Activated CD4-positive, alpha-beta T cell treated with anti-CD3 and anti-CD28 coated beads, Interleukin-2, Interleukin-4, amounts not matched to agents 100 ng/mL and 50 ng/mL, durations not matched to agents 16 hours and 8 hours (primary cell): ENCODE data around the gene EXOSC1.
"Not testable (repeated sequence)": the region's sequence is repeated elsewhere in the genome, so short reads cannot be mapped to it uniquely, and the experiment has no call there.

Source experiments
- DNase-seq: peaks from one replicate; pipeline ENCODE4 v3.0.0-alpha.2; 2020; ENCODE audit warnings: low spot score

EXOSC1 gene

DNA sequence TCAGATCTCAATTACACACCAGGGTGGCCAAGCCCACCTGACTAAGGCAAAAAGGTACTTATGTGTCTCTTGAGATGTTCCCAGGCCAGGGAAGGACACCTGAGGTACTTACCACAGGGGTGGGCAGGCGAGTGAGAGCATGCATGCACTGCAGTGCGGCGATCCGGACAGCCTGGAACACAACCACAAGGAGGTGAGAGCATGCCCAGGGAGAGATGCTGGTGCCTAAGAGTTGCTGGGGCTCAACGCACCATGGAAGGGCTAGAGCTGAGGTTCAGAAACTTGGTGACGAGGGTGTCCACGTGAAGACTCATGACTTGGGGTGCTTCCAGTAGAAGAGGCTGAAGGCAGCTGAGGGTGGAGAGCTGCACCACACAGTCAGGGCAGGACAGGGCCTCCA lies 13.3 kb upstream of the EXOSC1 start:
- DNase-seq: no peak

DNA sequence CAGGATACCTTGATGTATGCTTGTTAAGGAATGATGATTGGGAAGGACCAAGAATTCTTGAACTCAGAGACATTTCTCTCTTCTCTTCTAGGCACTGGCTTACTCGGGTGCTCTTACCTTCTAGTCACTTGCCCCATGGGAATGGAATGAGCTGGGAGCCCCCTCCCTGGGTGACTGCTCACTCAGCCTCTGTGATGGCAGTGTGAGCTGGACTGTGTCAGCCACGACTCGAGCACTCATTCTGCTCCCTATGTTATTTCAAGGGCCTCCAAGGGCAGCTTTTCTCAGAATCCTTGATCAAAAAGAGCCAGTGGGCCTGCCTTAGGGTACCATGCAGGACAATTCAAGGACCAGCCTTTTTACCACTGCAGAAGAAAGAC lies 10.9 kb upstream of the EXOSC1 start:
- no peak for DNase-seq

DNA sequence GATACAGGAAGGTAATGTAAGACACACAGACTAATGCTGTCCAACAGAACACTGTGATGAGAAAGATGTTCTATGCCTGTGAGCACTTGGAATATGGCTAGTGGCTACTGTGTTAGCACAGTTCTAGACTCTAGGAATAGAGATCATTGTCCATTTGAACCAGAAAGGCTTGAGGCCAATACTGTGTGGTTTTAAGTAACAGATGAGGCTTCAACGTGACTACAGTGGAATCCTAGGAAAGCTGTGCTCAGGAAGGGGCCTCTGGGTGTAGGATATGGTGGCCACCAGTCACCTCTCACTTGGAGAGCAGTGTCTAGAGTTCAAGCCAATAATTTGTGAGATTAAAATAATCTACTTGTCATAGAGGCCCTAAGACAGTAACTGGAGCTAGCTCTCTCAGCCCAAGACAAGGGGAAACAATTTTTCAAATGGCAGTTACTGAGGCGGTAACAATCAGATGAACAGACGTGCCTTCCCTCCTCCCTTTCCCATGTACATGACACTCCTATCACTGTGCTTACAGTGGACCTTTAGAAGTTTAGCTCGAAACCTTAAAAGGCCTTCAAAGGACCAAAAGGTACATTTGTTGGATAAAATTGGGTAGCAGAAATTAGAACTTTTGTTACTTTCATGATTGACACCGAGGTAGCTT lies 10.4 kb upstream of the EXOSC1 start:
- no peak for DNase-seq

DNA sequence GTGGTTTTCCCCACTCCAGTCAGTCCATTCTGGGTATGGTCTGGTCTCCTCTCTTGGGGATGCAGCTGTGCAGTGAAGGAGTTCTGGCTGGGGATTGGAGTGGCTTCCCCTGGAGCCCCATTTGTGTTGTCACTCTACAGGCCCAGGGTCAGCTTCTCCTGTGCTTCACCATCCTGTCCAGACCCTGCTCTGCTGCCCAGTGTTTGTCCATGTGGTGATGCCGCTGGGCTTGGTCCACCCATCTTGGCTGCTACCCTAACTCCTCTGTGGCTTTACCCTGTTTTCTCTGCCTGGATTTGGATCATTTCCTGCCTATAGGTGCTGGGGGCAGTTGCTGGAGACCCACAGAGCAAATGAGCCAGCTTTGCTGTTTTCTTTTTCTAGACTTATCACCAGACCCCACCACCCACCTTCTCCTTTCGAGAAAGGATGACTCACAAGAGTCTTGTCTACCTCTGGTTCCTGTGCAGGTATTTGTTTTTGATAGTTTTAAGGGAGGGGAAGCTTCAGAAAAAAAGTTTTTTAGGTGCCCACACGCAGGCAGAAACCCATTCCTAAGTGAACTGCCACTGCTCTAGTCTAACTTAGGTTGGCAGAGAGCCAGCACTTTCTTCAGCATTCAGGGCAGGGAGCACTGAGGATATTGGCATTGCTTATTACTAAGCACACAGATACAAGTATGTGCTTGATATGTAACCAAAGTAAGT lies 8.7 kb upstream of the EXOSC1 start:
- DNase-seq: no peak

DNA sequence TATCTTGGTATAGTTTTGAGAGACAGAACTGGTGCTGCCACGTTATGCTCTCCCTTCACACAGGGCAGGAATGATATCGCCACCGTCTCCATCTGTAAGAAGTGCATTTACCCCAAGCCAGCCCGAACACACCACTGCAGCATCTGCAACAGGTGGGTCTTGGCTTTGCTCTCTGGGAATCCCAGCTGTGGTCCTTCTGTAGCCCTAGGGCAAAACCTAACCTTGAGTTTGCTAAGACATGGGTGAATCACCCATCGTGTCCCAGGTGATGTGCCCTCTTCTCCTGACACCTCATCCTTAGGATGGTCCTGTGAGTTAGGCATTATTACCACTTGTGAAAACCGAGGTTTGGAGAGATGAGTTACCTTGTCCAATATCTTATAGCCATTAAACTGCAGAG lies 6.5 kb upstream of the EXOSC1 start:
- DNase-seq: no peak

DNA sequence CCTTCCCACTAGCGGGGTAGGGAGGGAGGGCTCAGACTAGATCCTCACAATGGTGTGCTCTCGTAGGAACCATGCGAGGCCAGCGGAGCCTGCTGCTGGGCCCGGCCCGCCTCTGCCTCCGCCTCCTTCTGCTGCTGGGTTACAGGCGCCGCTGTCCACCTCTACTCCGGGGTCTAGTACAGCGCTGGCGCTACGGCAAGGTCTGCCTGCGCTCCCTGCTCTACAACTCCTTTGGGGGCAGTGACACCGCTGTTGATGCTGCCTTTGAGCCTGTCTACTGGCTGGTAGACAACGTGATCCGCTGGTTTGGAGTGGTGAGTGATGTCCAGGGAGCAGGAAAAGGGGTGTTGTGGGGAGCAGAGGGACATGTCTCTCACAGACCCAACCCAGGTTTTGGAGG lies 5.8 kb upstream of the EXOSC1 start:
- no peak for DNase-seq

DNA sequence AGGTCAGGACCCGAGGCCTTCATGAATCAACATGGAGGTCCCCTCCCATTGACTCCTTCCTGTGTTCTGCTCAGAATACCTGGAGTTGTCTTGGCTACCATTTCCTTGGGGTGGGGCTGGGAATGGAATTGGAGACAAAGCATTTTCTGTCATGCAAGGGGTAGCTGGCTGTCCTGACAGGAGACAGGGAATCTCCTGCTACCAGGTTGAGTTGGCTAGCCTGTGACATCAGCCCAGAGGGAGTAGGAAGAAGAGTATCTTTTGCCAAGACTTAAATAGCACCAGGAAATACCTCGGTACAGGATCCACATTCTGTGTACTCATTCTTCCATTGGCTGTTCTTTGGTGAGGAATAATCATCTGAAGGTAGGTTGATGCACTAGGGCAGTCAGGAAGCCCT lies 5.0 kb upstream of the EXOSC1 start:
- DNase-seq: no peak

DNA sequence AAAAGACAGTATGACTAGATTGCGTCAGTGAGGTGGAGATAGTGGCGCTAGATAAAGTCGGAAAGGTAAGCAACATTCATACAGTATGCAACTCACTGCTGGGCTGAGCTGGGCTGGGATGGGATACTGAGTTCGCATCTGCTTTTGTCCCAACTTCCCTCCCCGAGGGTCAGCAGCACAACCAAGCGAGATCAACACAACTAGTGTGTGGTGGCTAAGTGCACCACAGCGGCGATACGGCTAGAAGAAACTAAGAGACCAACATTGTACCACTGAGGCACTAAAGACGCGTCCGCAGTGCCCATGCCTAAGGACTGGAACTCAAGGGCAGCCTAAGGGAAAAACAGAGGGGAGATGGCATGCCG lies 467 bp downstream of the EXOSC1 start:
- DNase-seq: no peak

DNA sequence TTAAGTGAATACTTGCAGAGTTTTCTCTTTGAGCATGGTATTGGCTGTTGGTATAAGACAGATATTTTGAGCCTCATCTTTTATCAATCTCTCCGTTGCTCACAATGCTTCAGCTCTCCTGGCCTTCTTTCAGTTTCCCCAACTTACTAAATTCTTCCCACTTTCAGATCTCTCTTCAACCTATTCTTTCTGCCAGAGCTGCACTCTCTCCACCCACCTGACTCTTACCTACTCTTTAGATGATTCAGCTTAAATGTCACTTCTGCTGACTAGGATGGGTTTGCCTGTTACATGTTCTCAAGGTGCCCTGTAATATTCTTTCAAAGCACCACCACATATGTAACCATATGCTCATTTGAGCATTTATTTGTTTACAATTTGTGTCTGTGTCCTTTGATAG lies 1.6 kb downstream of the EXOSC1 start:
- DNase-seq: no peak

DNA sequence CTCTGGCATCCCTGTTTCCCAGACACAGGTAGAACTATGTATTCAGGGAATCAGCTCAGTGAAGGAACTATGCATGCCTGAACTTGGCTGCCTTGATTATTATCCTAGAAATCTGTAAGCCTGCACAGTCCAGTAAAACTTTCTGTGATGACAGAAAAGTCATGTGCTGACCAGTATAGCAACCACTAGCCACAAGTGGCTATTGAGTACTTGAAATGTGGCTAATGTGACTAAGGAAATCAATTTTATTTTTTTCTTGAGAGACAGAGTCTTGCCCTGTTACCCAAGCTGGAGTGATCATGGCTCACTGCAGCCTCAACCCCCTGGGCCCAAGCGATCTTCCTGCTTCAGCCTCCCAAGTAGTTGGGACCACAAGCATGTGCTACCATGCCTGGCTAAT lies 3.5 kb downstream of the EXOSC1 start:
- no peak for DNase-seq

DNA sequence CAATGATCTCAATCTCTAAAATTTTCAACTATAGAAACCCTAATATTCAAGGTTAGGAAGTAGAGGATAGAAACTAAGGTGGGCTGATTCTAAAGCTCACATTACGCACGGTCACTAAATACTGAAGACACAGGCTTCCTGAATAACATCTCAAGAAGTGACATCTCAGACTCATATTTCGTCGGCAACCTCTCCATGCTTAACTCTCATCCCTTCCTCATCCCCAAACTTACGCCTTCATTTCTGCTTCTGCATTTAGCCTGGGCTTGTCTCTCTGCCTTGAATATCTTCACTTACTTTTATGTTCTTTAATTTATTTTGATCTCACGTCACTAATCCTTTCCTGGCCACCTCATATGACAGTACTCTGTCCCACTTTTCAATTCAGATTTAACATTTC lies 10.6 kb downstream of the EXOSC1 start:
- no peak for DNase-seq

DNA sequence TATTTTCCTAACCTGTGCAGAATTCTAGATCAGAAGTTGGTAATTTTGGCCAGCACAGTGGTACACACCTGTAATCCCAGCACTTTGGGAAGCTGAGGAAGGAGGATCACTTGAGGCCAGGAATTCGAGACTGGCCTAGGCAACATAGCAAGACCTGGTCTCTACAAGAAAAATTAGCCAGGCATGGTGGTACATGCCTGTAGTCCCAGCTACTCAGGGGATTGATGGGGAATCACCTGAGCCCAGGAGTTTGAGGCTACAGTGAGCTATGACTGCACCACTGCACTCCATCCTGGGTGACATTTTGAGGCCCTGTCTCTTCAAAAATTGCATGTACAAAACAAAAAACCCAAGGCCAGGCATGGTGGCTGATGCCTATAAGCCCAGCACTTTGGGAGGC lies 11.2 kb downstream of the EXOSC1 start:
- no peak for DNase-seq

DNA sequence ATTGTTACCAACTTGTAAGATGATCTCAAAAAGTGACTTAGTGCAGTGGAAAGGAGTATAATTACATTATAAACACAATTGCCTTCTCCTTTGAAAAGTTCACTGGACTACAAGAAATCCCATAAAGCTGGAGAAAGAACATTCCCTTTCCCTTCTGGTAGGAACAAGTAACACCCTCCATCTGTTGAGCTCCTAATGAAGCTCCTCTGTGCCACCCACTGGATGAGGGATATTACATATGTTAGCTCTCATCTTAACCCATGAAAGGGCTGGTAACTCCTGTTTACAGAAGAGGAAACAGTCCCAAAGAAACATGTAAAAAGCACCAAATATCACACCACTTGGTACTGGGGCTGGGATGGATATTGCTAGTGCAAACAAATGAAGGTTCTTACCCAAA lies 11.8 kb downstream of the EXOSC1 start:
- DNase-seq: no peak

DNA sequence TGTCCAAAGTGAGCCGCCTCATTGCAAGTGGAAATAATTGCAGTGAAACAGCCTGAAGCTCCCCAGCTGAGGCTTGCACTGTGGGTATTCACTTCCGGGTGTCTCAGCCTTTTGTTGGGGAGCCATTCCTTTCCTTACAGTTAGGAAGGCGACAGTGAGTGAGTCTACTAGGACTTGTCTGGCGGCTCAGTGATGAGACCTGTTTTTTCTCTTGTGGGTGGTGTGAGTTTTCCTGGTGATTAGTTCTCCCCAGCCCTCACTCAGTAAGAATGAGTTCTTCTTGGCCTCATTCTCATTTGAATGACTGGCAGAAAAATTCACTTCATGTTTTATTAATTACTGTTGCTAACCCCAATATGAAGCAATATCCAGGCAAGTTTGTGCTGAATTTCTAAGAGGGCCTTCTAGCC lies 17.2 kb downstream of the EXOSC1 start:
- DNase-seq: peak; percentile 48

DNA sequence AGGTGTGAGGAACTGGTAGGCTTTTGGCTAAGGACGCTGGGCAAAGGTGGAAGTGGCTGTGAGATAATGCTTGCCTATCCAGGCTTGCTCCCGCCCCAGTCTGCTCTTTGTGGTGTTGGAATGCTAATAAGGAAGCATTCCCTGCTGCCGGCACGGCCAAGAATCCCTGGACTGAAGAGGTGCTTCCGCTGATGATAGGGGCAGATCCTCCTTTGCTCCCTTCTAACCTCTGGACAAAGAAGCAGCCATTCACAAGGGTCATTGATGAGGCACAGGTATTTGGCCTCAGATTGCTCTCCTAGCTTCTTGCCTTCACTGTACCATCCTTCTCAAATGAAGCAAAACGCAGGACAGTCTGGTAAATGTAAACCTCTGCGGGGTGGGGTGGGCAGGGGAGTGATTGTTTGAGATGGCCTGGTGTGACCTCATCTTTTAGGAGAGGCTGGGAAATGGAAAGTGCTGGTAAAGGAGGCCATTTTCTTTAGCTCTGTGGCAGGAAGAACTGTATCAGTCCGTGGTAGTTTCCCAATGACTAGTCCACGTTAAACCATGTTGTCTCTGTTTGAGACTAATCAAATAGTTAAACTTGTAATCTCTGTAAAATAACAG lies 18.1 kb downstream of the EXOSC1 start:
- peak; percentile 79 for DNase-seq

DNA sequence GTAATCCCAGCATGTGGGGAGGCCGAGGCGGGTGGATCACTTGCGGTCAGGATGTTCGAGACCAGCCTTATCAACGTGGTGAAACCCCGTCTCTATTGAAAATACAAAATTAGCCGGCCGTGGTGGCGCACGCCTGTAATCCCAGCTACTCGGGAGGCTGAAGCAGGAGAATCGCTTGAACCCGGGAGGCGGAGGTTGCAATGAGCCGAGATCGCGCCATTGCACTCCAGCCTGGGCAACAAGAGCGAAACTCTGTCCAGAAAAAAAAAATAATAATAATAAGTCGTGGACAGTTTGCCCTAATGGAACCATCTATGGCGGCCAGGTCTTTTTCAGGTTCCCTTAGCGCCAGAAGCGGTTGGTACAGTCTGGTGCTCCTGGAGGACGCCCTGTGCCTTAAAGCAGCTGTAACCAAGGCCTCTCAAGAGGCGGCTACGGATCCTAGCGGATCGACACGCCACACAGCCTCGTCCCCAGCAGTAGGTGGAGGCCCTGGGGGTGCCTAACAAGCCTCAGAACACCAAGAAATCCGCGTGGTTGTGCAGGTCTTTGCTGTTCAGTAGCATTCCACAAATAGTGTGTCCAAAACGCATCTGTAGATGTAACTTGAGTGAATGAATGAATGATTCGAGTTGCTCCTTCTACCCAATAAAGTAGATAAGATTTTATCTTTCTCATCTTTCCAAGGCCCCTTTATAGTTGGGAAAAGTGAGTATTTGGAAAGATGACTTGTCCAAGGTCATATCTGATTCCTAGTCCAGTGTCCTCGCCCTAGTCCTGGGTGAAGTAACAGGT lies 18.8 kb downstream of the EXOSC1 start:
- DNase-seq: no peak

DNA sequence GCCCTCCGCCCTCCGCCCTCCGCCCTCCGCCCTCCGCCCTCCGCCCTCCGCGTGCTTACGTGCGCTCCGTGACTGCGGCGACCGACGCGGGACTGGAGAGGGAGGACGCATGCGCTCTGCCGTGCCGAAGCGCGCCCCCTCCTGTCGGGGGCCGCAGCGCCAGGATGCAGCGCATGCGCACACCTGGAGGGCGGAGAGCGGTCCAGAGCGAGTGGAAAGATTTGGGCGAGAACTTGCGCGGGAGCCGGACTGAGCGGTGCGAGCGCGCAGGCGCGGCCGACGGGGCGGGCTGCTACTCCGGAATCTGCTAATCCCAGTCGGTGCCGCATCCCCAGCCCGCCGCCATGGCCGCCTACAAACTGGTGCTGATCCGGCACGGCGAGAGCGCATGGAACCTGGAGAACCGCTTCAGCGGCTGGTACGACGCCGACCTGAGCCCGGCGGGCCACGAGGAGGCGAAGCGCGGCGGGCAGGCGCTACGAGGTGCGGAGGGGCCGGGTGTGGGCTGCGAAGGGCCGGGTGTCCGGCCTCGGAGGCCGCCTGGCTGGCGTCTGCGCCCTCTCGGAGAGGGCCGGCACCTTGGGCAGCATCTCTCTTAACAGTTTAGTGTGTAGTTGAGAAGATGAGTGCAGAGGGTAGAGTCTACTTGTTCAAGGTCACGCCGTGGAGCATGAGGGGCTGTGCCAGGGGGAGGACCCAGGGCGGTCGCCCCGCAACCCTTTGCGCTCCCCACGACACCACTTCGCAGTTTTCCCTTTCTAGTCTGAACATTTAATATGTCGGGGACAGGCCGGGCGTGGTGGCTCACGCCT lies 19.6 kb downstream of the EXOSC1 start, which contains the start of gene PGAM1:
Gene PGAM1 (plus strand): TSS at position 228 of the 812 bp plus-strand sequence. CDS start 117 bp downstream, at position 345.
- peak; percentile 98 for DNase-seq

DNA sequence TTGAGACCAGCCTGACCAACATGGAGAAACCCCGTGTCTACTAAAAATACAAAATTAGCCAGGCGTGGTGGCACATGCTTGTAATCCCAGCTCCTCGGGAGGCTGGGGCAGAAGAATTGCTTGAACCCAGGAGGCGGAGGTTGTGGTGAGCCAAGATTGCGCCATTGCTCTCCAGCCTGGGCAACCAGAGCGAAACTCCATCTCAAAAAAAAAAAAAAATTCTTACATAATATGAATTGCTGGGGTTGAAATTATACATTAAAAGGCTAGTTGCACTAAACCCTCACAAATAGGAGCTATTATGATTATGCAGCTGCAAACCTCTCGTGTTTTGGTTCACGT lies 22.1 kb downstream of the EXOSC1 start:
- not testable (repeated sequence) for DNase-seq

DNA sequence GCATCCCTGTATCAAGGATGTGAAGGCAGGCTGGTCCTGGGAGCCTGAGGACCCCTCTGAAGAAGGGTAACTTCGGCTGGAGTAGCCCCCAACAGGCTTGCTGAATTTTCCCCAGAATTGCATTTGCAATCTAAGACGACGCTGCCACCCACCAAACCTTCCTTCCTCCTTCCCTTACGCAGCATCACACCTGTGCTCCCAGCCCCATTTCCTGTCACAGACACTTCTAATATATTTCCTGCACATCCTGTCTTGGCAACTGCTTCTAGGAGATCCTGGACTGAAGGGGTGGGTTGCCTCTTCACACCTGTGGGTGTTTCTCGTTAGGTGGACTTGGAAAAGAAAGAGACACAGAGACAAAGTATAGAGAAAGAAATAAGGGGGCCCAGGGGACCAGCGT lies 29.2 kb downstream of the EXOSC1 start:
- DNase-seq: no peak

DNA sequence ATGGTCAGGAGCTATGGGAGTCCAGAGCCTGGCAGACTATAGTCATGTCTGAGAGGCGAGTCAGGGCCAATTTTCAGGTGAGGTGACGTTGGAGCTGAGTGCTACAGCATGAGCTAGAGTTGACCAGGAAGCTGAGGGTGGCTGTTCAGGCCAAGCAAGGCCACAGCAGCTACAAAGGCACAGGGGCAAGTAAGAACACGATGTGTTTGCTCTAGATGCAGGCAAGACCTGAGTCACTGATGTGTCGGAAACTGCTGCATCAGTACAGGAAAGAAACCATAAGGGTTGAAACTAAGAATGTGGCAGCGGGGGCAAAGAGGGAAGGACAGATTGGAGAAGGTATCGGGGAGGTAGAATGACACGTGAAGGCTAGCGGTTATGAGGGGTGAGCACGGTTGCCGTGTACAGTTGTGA lies 32.9 kb downstream of the EXOSC1 start:
- DNase-seq: peak; percentile 90

DNA sequence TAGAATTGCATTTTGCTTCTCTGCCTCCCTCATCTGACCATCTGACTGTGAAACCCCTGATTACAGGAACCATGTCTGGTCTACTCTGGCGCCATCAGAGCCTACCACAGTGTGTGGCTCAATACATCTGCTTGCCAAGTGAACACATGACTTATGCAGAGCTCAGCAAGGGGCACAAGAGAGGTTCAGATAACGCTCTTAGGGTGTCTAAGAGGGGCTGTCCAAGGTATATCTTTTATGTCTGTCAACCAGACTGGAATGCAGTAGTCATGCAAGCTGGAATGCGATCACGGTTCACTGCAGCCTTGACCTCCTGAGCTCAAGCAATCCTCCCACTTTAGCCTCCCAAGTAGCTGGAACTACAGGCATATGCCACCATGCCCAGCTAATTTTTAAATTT lies 34.4 kb downstream of the EXOSC1 start:
- no peak for DNase-seq

DNA sequence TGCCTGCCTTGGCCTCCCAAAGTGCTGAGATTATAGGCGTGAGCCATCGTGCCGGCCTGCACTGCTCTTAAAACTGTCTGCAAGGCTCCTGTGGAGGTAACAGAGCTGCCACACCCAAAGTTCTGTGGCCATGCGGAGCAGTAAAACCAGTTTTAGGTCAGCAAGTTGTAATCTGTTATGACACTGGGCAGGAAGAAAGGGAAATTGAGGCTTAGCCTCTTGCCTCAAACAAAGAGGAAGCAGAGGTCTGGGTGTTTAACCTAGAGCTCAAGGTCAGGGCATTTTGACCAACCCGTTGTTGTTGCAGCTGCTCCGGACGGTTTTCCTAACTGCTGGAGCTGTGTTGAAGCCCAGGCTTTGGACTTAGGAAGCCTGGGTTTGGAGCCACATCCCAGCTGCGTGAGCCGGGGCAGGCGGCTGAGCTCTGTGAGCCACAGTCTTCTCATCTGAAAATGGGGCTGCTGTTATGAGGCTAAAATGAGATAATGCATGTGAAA lies 37.3 kb downstream of the EXOSC1 start:
- DNase-seq: no peak
